ENCODE data around the gene HOXC11.

HOXC11 gene

DNA sequence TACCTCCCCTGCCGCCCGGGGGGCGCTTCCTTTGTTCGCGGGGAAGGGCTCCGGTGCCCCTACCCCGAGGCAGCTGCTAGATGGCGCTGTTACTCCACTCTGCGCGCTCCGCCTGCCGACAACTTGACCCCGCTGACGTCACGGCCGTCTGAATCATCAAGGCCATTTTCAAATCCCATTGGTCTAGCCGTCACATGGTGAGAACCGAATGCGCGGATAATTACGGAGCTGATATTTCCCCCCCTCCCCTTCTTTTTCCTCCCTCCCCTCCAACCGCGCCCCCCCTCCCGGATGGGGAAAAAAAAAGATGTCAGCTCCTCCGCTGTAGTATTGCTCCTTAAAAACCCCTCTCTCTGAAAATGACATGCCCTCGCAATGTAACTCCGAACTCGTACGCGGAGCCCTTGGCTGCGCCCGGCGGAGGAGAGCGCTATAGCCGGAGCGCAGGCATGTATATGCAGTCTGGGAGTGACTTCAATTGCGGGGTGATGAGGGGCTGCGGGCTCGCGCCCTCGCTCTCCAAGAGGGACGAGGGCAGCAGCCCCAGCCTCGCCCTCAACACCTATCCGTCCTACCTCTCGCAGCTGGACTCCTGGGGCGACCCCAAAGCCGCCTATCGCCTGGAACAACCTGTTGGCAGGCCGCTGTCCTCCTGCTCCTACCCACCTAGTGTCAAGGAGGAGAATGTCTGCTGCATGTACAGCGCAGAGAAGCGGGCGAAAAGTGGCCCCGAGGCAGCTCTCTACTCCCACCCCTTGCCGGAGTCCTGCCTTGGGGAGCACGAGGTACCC lies 12.2 kb downstream of the HOXC11 start, which contains the start of gene HOXC10:
Gene HOXC10 (plus strand): TSS at position 246 of the 791 bp plus-strand sequence. CDS start 114 bp downstream, at position 360.
- DNase-seq (ENCODE audit: low spot score) = peak; percentile 61

DNA sequence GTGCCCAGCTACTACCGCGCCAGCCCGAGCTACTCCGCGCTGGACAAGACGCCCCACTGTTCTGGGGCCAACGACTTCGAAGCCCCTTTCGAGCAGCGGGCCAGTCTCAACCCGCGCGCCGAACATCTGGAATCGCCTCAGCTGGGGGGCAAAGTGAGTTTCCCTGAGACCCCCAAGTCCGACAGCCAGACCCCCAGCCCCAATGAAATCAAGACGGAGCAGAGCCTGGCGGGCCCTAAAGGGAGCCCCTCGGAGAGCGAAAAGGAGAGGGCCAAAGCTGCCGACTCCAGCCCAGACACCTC lies 12.7 kb downstream of the HOXC11 start:
- DNase-seq (ENCODE audit: low spot score) = no peak

DNA sequence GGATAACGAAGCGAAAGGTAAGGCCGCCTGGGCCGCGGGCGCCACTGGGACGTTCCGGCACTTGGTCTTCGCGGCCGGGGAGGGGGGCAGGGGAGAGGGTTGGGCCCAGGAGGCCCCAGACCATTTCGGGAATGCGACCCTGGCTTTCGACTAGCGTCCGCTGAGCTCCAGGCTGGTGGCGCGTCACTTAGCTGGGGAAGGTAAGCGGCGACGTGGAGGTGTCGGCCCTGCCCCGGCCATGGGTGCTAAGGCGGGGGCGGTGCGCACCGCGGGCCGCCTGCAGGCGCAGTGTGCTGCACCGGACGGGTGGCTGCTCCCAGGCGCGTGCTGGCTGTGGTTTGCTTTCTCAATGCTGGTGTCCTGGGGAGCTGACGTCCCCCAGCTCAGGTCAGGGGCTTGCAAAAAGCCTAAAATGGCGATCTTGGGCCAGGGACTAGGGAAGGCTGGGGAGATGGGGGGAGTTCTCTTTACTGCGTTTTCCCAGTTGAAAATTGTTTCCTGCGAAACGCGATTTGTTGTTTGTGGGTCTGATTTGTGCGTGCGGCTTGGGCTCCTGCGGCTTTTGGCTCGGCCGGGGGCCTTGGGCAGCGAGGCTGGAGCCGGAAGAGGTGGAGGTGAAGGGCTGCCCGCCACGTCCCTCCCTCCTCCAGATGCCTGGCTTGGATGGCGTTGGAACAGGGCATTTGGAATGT lies 13.2 kb downstream of the HOXC11 start:
- no peak for DNase-seq (ENCODE audit: low spot score)

DNA sequence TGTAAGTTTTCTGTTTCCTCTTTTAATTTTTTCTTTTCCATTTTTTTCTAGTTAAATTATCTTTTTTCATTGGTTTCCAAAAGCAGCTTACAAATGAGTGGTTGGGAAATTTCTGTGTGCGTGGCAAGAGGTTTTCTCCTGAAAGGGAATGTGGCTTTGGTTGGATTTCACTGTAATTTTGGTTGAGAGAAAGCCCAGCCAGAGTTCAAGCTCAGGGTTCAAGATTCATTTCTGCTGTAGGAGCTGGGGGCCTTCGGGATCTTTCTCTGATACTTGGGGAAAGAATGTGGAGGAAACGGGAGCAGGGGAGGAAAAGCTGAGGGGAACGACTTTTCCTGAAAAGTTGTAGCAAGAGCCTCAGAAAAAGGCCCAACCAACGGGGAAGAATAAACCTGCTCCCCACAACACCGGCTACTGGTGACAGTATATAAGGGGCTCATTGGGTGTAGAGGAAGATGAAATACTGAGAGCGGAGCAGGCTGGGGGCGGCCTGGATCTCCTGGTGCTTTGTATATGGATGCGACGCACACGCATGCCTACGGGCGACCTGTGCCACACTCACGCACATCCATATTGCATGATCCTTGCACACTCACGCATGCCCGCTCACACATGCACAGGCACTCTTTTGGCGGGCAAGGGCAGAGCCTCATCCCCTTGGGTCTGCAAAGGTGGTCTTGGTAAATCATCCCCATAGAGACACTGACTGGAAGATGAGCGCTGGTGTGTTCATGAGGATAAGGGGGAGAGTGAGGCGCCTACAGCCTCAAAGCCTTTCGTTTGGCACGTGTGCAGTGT lies 14.0 kb downstream of the HOXC11 start:
- DNase-seq (ENCODE audit: low spot score) = no peak

DNA sequence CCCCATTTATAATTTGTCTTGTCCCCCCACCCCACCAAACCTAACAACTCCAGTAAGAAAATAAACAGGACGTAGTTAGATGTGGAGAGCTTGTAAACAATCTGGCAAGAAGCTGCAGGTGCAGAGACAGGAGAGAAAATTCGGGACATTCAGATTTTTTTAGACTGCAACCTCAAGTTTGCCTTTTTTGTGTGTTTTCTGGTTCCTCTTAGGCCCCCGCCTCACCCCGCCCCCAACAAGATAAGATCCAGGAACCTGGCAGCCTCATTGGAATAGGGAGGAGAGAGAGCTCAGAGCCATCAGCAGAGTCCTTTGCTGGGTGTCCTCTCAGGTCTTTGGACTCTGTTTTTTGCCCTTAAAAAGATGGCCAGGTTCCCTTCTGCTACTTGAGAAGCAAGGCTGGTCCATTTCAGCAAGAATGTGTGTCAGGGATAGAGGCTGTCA lies 14.9 kb downstream of the HOXC11 start:
- no peak for DNase-seq (ENCODE audit: low spot score)

DNA sequence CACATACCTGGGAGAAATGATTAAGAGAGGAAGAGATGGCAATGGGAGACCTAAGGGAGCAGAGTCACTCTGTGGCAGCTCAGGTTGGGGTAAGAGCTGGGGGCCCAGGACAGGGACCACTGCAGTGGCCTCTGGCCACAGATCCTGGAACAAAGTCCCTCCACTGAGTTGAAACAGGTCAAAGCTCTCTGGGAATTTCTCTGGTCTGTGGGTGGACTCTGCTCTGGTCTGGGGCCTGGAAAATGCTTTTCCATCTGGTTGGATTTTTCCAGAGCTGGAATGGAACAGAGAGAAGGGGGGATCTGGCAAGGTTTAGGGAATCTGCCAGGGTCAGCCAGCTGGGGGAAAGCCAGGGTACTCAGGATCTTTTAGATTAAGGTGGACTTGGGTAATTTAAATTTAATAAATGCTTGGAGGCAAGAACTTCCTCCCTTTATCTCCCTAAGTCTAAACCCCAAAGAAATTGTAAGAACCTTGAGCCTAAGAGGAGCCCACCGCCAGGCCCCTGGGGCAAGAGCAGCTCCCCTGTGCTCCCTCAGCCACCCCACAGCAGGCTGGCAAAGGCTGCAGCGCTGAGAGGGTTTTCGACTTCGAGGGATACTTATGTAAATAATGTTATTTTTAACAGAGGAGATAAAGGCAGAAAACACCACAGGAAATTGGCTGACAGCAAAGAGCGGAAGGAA lies 15.8 kb downstream of the HOXC11 start:
- no peak for DNase-seq (ENCODE audit: low spot score)

DNA sequence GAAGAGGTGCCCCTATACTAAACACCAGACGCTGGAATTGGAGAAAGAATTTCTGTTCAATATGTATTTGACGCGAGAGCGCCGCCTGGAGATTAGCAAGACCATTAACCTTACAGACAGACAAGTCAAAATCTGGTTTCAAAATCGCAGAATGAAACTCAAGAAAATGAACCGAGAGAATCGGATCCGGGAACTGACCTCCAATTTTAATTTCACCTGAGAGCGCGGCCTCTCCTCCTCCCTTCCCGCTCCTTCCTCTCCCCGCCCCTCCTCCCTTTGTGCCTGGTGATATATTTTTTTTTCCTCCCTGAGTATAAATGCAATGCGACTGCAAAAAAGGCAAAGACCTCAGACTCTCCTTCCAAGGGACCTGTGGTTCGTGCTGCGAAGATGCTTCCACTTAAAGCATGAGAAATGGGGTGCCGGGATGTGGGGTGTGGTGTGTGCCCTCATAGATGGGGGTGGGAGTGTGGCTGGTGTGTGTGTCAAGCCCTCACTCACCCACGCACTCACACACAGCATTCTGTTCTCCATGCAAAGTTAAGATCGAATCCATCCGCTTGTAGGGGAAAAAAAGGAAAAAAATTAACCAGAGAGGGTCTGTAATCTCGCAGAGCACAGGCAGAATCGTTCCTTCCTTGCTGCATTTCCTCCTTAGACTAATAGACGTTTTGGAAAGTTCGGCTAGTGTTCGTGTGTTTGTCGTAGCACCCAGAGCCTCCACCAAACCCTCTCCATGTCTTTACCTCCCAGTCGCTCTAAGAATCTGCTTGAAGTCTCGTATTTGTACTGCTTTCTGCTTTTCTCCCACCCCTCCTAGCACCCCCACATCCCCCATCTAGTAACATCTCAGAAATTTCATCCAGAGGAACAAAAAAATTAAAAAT lies 16.5 kb downstream of the HOXC11 start:
- DNase-seq (ENCODE audit: low spot score) = peak; percentile 34

DNA sequence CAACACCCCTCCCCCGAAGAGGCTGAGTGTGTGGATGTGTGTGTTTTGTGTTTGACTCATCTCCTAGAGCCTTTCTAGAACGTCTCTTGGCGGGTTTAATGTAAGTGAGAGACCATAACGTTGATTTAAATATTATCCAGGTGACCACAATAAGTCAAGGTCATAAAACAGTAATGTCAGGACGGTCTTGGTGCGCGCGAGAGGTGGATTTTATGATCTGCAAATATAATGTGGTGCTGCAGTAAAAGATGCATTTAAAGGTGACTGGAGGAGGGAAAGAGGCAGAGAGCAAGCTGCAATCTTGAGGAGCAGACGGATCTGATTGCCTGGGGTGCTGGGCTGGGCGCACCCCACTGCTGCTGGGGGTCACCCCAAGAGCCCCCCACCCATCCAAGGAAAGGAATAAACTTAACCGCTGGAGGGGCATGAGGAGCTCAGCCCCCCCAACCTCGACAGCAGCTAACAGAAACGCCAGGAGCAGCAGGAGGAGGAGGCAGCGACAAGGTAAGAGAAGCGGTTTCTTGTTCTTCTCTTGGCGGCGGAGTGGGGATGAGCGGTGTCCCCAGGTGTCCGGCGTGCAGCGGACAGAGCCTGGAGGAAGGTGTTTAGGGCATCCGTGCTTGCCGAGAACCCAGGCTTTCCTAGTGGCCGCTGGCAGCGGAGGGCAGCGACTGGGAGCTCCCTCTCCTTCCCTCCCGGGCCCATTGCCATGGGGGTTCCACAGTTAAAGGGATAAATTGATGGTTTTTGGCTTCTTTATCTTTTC lies 17.6 kb downstream of the HOXC11 start:
- no peak for DNase-seq (ENCODE audit: low spot score)

GRCh38 chr12:53991077-53991460 lies 18.1 kb downstream of the HOXC11 start:
- DNase-seq (ENCODE audit: low spot score) = no peak

DNA sequence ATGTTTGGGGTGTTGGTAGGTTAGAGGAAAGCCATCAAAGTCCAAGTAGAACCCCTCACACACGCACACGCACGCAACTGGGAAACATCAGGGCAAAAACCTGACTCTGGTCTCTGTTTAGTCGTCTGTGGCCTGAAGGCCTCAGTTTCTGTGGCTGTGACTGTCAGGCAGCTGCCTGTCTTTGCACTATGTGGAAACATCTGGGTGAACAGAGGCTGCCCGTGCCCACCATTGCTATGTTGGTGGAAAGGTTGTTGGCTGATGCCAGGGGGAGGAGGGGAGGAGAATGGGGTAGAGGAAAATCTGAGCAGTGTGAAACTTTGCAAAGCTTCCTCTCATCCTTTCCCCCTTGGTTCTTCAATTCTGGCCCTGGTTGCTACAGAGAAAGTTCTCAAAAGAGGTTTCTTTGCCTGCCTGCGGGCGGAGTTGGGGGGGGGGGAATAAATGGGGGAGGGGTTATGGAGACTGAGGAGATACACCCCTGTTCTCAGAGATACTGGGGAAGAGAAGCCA lies 19.5 kb downstream of the HOXC11 start:
- no peak for DNase-seq (ENCODE audit: low spot score)

GRCh38 chr12:53993162-53994008 lies 20.5 kb downstream of the HOXC11 start:
- no peak for DNase-seq (ENCODE audit: low spot score)

GRCh38 chr12:53994009-53994263 lies 21.0 kb downstream of the HOXC11 start:
- no peak for DNase-seq (ENCODE audit: low spot score)

GRCh38 chr12:53994264-53995001 lies 21.5 kb downstream of the HOXC11 start:
- DNase-seq (ENCODE audit: low spot score) = no peak

DNA sequence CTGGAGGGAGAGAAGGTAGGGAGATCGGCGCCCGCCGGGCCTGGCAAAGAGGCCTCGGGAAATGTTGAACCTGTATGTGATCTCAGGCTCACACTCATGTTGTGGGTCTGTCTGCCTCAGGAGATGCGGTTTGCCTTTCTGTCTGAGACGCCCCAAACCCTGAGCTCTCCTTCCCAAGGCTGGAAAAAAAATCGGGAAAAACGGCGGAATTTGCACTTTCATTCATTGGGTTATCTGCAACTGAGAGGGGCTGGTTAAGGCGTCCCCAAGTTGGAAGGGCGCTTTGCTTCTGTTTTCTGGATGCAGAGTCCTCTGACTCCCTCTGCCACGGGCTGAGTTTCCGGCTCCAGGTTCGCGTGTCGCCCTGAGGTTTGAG lies 22.1 kb downstream of the HOXC11 start:
- DNase-seq (ENCODE audit: low spot score) = no peak

DNA sequence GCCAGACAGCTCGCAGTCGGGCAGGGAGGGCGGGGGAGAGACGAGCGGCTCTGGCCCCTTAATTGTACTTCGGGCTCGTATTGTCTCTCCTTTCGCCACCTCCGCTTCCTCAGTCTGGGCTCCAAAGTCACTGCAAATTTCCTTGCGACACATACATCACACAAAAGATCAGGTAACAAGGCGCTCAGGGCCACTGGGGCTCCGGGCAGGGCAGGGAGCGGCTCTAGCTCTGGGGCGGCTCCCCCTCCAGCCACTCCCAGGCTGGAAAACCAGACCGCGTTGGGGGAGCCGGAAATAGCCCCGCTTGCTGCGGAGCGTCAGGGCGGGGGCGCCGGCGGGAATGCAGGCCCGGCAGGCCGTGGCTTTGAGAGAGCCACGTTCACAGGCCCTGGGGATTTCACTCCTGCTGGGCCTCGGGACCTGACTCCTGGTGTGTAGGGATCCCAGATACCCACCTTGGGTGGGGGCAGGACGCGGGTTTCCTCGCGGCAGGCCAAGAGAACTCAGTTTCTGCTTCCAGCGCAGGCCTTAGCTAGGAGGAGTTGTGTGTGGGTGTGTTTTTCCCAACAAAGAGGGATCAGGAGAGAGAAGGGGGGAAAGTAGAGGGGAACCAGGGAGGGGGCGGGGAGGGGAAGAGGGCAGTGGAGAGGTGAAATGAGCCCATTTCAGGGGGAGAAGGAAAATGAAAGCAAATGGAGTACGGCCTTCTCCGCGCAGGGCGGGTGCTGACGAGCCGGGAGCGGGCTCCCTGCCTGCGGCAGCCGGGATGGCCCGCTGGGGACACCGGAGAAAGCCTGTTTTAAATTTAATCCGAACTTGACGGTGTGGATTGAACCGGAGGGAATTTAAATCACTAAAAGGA lies 22.7 kb downstream of the HOXC11 start:
- DNase-seq (ENCODE audit: low spot score) = no peak

DNA sequence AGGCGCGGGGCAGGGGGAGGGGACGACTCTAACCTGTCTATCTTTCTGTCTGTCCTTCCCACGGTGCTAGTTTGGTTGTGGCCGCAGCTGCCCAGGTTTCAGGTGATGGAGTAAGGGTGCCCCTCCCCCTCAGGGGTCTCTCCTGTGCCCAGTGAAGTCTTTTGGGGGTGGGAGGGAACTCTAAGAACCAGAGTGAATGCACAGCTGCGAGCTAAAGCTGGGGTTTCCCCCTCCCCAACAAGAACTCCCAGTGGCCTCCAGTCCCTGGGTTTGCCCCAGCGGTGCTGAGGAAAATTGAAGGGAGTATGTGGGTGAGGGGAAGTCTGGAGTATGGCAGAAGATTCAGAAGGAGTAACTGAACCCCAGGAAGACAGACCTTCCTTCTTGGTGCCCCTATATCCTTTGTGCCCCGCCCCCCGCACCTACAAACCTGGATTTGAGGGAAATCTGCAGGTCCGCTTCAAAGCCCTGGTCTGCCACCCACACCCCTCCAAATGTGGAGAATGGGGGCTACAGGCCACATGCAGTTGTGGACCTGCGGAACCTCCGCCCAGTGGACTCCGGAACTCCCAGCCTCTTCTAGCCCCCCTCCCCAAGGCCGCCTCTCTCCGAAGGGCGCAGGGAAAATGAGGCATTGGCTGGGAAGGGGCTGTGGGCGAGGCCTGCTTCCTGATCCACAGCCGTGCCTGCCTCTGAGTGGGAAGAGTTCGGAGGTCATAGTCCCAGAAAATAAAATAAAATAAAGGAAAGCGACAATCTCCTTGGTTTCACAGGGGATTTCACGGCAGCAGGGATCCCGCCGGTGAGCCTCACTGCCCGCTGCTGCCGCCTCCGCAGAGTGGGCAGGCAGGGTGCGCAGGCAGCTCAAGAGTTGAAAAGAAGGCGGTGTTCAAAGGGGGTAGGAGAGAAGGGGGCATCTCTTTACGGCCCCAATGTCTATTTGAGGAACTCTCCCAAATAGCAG lies 23.6 kb downstream of the HOXC11 start:
- no peak for DNase-seq (ENCODE audit: low spot score)
